ENCODE data around the gene DOCK2.
"Not testable (repeated sequence)": the region's sequence is repeated elsewhere in the genome, so short reads cannot be mapped to it uniquely, and the experiment has no call there.

DOCK2 gene

GRCh38 chr5:169637085-169637548 is at the start of gene DOCK2:
DOCK2 (plus strand) TSS chr5:169637275; CDS start chr5:169637327, 52 bp downstream.
- no peak for DNase-seq (ENCODE audit: low spot score)

- no peak for DNase-seq (ENCODE audit: low spot score)
Measured at GRCh38 chr5:169590602-169591001, 46.5 kb upstream of the DOCK2 start.

GRCh38 chr5:169591636-169592035 is 45.4 kb upstream of the DOCK2 start:
- no peak for DNase-seq (ENCODE audit: low spot score)

- DNase-seq (ENCODE audit: low spot score), result no peak
Measured at GRCh38 chr5:169592937-169593650, 44.0 kb upstream of the DOCK2 start.

GRCh38 chr5:169595172-169595820 is 41.8 kb upstream of the DOCK2 start:
- DNase-seq (ENCODE audit: low spot score), result no peak

GRCh38 chr5:169599451-169599850 is 37.6 kb upstream of the DOCK2 start:
- no peak for DNase-seq (ENCODE audit: low spot score)

- no peak for DNase-seq (ENCODE audit: low spot score)
Measured at GRCh38 chr5:169602535-169602934, 34.5 kb upstream of the DOCK2 start.

- DNase-seq (ENCODE audit: low spot score), result no peak
Measured at GRCh38 chr5:169606279-169606678, 30.8 kb upstream of the DOCK2 start.

GRCh38 chr5:169607882-169608281 is 29.2 kb upstream of the DOCK2 start:
- no peak for DNase-seq (ENCODE audit: low spot score)

GRCh38 chr5:169609716-169610115 is 27.4 kb upstream of the DOCK2 start:
- DNase-seq (ENCODE audit: low spot score), result no peak

- no peak for DNase-seq (ENCODE audit: low spot score)
Measured at GRCh38 chr5:169610606-169611005, 26.5 kb upstream of the DOCK2 start.

GRCh38 chr5:169615561-169615960 is 21.5 kb upstream of the DOCK2 start:
- DNase-seq (ENCODE audit: low spot score), result no peak

GRCh38 chr5:169624307-169624706 is 12.8 kb upstream of the DOCK2 start:
- DNase-seq (ENCODE audit: low spot score), result not testable (repeated sequence)

GRCh38 chr5:169626779-169627178 is 10.3 kb upstream of the DOCK2 start:
- no peak for DNase-seq (ENCODE audit: low spot score)

- DNase-seq (ENCODE audit: low spot score), result no peak
Measured at GRCh38 chr5:169627551-169627950, 9.5 kb upstream of the DOCK2 start.

GRCh38 chr5:169628892-169629291 is 8.2 kb upstream of the DOCK2 start:
- DNase-seq (ENCODE audit: low spot score), result no peak

GRCh38 chr5:169629847-169630548 is 7.1 kb upstream of the DOCK2 start:
- DNase-seq (ENCODE audit: low spot score), result no peak

GRCh38 chr5:169631360-169631759 is 5.7 kb upstream of the DOCK2 start:
- no peak for DNase-seq (ENCODE audit: low spot score)

- no peak for DNase-seq (ENCODE audit: low spot score)
Measured at GRCh38 chr5:169632946-169633345, 4.1 kb upstream of the DOCK2 start.

GRCh38 chr5:169634606-169635005 is 2.5 kb upstream of the DOCK2 start:
- DNase-seq (ENCODE audit: low spot score), result no peak

- no peak for DNase-seq (ENCODE audit: low spot score)
Measured at GRCh38 chr5:169635936-169636335, 1.1 kb upstream of the DOCK2 start.

GRCh38 chr5:169636477-169637084 is 494 bp upstream of the DOCK2 start:
- no peak for DNase-seq (ENCODE audit: low spot score)
